Body of pancreas (tissue), 4 donors: ENCODE data around the gene EHBP1.

Experiments used
- POLR2A ChIP-seq, 3 donors: fragments of 450-650 bp; IDR thresholded peaks; one replicate each; pipeline ENCODE4 v1.6.1; 2016; ENCODE audit warnings: antibody characterized with exemption in 3 of 3, mild to moderate bottlenecking in 2 of 3
- TF ChIP-seq, protein P1 (sequence below), 7 experiments: fragments of 450-650 bp in 4 of 7; fragments of 200-600 bp in 3 of 7; sonication (generic) in 3 of 7; IDR thresholded peaks; one replicate each; pipeline ENCODE4 v1.5.1; 2016 to 2019; ENCODE audit warnings: antibody characterized with exemption in 7 of 7

GRCh38 chr2:63050334-63051041 lies 345.0 kb downstream of the EHBP1 start, which contains the start of gene OTX1:
- TF ChIP-seq, protein P1, sequence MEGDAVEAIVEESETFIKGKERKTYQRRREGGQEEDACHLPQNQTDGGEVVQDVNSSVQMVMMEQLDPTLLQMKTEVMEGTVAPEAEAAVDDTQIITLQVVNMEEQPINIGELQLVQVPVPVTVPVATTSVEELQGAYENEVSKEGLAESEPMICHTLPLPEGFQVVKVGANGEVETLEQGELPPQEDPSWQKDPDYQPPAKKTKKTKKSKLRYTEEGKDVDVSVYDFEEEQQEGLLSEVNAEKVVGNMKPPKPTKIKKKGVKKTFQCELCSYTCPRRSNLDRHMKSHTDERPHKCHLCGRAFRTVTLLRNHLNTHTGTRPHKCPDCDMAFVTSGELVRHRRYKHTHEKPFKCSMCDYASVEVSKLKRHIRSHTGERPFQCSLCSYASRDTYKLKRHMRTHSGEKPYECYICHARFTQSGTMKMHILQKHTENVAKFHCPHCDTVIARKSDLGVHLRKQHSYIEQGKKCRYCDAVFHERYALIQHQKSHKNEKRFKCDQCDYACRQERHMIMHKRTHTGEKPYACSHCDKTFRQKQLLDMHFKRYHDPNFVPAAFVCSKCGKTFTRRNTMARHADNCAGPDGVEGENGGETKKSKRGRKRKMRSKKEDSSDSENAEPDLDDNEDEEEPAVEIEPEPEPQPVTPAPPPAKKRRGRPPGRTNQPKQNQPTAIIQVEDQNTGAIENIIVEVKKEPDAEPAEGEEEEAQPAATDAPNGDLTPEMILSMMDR (IDR thresholded peaks at IDR 0.05), result no peak
- peak in 2 of 3 donors; percentile 29 to 40 for TF ChIP-seq POLR2A (IDR thresholded peaks at IDR 0.05)
